Measurements from ENCODE around the gene PHLPP1.

Gene PHLPP1

DNA sequence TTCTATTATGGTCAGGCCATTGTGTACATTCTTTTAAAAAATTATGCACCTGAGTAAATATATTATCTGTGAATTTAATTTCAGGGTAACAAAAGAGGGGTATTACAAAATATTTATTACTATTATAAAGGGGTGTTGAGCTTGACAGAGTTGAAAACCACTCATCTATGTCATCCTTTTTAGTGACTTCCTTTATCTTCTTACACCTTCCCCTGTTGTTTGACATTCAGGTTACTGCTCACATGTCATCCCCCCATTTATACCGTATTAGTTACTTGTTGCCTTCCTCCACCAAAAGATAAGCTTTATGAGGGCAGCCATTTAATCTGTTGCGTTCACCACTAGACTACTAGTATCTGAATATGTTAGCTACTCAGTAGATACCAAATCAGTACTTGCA lies 313.0 kb downstream of the PHLPP1 start:
- Histone ChIP-seq H2AFZ (ENCODE audit: low read length) (no peak overlapping the region), H3K9me3 (ENCODE audit: insufficient read depth, low read depth, low read length) (no peaks in the 10 kb centered on the region), H4K20me1 (ENCODE audit: insufficient read depth, low read length, poor library complexity, severe bottlenecking) (no peaks in the 10 kb centered on the region), H3K79me2 (ENCODE audit: insufficient read depth, low read length) (no peaks in the 10 kb centered on the region), H3K9me2 (replicated peaks; ENCODE audit: low read depth, low read length) (no peaks in the 10 kb centered on the region), H3K4me3 (ENCODE audit: low read length, poor library complexity, severe bottlenecking) (no peak overlapping the region), H3K4me1 (ENCODE audit: insufficient read depth, low read length, poor library complexity, severe bottlenecking) (no peaks in the 10 kb centered on the region), H3K4me2 (ENCODE audit: low read depth, low read length, poor library complexity, severe bottlenecking) (no peak overlapping the region), H3K27me3 (ENCODE audit: insufficient read depth, low read length, poor library complexity, severe bottlenecking) (no peaks in the 10 kb centered on the region), H3K36me3 (ENCODE audit: insufficient read depth, low read length) (no peaks in the 10 kb centered on the region), H3F3A (ENCODE audit: low read depth) (no peaks in the 10 kb centered on the region), H3K9ac (ENCODE audit: low read depth, low read length, poor library complexity, severe bottlenecking) (no peak overlapping the region)
- TF ChIP-seq, protein P1, sequence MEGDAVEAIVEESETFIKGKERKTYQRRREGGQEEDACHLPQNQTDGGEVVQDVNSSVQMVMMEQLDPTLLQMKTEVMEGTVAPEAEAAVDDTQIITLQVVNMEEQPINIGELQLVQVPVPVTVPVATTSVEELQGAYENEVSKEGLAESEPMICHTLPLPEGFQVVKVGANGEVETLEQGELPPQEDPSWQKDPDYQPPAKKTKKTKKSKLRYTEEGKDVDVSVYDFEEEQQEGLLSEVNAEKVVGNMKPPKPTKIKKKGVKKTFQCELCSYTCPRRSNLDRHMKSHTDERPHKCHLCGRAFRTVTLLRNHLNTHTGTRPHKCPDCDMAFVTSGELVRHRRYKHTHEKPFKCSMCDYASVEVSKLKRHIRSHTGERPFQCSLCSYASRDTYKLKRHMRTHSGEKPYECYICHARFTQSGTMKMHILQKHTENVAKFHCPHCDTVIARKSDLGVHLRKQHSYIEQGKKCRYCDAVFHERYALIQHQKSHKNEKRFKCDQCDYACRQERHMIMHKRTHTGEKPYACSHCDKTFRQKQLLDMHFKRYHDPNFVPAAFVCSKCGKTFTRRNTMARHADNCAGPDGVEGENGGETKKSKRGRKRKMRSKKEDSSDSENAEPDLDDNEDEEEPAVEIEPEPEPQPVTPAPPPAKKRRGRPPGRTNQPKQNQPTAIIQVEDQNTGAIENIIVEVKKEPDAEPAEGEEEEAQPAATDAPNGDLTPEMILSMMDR (conservative IDR thresholded peaks at IDR 0.05; ENCODE audit: low read length), result no peak
- no peak for TF ChIP-seq EZH2phosphoT487 (IDR thresholded peaks at IDR 0.05; ENCODE audit: borderline replicate concordance)
